GM23248 (cell line): ENCODE data around the gene MAP3K5.

Source experiments
- EZH2 ChIP-seq: fragments of 200-600 bp; sonication (generic); IDR thresholded peaks from 2 replicates; pipeline ENCODE4 v1.6.1; 2018; ENCODE audit warnings: antibody characterized with exemption, mild to moderate bottlenecking; ENCODE audit not compliant: insufficient read depth, poor library complexity, severe bottlenecking
- EZH2phosphoT487 ChIP-seq: fragments of 200-600 bp; sonication (generic); IDR thresholded peaks from 2 replicates; pipeline ENCODE4 v1.6.1; 2018; ENCODE audit warnings: antibody characterized with exemption, moderate library complexity, mild to moderate bottlenecking, low read depth; ENCODE audit not compliant: insufficient read depth

GRCh38 chr6:136791296-136792094, 782 bp downstream of the MAP3K5 start:
- no peak for TF ChIP-seq EZH2
- TF ChIP-seq EZH2phosphoT487: no peak
